IPS-18c (cell line): ENCODE data around the gene RFPL3.
"Not testable (repeated sequence)": the region's sequence is repeated elsewhere in the genome, so short reads cannot be mapped to it uniquely, and the experiment has no call there.

ENCODE experiments used
- H3K4me3 ChIP-seq: 2 replicates; pipeline ENCODE4 v1.7.0; 2013; ENCODE audit warnings: low read depth, mild to moderate bottlenecking, low read length, moderate library complexity; ENCODE audit not compliant: insufficient read depth
- H3K9me3 ChIP-seq: one replicate; pipeline ENCODE4 v1.6.1; 2013; ENCODE audit warnings: mild to moderate bottlenecking, low read length, moderate library complexity; ENCODE audit not compliant: control insufficient read depth, insufficient read depth

RFPL3 gene

DNA sequence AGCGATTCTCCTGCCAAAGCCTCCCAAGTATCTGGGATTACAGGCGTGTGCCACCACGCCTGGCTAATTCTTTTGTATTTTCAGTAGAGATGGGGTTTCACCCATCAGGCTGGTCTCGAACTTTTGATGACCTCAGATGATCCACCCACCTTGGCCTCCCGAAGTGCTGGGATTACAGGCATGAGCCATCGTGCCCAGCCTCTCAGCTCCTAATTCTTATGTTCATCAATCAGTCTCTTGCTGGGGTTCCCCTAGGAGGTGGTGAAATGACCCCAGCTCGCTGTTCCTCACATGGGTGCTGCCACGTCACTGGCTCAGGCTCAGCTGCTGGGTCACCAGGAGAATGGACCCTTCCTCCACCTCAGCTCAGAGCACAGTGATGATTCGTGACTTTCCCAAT lies at the start of gene RFPL3:
Gene RFPL3, plus strand, starts transcription at position 301 of the 400 bp plus-strand sequence. CDS start 205 bp downstream, outside the sequence.
- not testable (repeated sequence) for H3K9me3 ChIP-seq, H3K4me3 ChIP-seq

DNA sequence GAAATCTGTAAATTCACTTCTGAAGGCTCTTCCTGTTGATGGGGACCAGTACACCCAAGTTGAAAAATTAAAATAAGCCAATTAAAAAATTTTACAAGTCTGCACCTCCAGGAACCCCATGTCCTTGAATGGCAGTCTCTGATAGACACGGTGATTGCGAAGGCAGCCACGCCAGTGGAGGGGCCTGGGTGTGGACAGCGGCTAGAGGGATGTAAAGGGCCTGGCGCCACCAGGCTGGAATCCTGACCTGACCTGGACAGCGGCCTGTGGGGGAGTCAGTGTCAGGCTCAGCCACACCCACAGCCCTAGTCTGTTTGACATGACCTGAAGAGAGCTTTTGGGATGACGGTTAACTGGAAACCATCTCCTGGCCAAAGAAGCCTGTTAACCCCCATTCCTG lies 49.5 kb upstream of the RFPL3 start:
- H3K9me3 ChIP-seq = no peaks in the 10 kb centered on the region

DNA sequence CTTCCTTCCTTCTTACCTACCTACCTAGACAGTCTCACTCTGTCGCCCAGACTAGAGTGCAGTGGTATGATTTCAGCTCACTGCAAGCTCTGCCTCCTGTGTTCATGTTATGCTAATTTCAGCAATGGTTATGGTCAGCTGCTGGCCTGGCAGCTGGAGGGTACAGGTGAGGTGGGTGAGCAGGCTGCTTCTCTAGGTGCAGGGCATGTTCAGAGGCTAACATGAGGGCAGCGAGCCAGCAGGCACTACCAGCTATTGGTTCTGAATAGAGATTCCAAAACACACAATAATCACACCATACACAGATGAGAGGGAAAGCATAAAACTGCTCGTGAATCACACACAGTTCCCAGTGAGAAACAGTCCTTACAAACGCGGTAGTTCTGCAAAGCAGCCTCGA lies 48.7 kb upstream of the RFPL3 start:
- H3K4me3 ChIP-seq = no peak overlapping the region
- H3K9me3 ChIP-seq = no peaks in the 10 kb centered on the region

More for the DNA sequence above, 49.5 kb upstream of the RFPL3 start:
- no peak overlapping the region for H3K4me3 ChIP-seq

DNA sequence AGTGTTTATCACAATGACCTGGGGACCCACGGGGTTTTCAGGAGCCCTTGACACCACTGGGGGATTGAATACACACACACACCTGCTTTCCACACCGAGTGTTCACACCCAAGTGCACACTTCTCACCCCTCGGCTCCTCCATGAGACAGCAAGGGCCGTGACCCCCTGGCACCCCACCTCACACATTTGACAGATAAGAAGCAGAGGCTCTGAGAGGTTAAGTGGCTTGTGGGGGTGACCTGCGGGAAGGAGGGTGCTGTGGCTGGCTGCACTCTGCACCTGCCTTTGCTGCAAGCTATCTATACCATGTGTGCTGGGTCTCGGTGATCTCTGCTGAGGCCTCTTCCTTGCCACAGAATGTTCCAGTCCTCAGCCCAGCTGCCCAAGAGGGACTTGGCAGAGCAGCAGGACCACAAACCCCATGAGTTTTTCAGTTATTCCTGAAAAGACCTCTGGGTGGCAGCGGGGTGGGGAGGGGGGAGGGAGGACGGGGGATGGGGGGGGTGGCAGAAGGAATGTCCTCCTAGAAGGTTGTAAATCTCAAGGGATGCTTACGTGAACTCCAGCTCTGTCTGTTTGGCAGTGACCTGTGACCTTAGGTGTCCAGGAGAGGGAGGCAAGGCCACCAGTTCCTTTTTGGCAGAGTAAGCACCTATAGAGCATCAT lies 47.9 kb upstream of the RFPL3 start:
- no peaks in the 10 kb centered on the region for H3K9me3 ChIP-seq
- no peak overlapping the region for H3K4me3 ChIP-seq

DNA sequence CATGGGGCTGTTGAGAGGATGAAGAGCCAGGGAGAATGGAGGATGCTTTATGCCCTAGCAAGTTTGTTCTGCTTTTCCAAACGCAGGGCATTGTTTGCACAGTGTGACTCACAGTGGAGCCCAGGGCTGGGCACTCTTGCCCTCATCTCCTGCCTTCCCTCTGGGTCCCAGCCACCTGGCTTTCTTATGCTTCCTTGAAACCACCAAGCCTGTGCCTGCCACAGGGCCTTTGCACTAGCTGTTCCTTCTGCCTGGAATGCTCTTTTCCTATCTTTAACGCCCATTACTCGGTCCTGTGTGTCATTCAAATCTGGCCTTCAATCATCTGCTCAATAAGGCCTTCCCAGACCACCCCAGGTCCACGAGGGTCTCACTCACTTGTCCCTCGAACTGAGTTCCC lies 46.9 kb upstream of the RFPL3 start:
- Histone ChIP-seq H3K4me3 (no peak overlapping the region), H3K9me3 (no peaks in the 10 kb centered on the region)

DNA sequence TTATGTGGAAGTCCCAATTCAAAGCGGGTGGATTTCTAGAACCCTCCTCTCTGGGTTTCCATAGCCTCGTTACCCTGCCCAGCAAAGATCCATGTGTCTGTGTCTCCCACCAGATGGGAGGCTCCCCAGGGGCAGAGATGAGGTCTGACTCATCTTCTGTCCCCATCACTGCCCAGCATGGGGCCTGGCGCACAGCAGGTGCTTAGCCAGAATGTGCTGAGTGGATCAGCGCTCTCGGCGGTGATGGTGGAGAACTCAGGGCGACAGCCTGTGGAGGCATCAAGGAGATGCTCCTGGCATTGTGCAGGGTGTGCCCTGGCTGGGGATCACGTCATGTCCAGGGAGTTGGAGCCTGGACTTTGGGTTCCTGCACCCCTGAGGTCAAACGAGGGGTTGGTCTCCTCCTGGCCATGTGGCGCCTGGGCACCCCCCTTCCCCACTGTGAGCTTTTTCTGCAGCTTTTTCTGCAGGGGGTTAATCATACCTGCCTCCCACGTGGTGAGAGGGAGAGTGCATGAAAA lies 46.1 kb upstream of the RFPL3 start:
- Histone ChIP-seq H3K9me3 (no peaks in the 10 kb centered on the region), H3K4me3 (no peak overlapping the region)

DNA sequence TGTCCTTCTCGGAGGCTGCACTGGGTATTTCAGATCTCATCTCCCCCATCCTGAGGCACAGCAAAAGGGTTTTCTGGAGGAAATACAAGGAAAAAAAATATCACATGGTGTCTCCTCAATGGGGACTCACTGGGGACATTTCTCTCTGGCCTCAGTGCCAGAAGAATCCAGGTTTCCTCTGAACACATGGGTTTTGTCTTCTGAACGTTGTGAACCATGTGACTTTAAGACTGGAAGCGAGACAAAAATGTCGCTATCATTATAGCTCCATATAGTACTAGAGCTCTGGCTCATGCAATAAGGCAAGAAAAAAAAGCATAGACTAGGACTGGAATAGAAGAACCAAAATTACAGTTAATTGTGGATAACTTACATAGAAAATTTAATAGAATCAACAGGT lies 44.9 kb upstream of the RFPL3 start:
- Histone ChIP-seq H3K4me3 (no peak overlapping the region), H3K9me3 (no peaks in the 10 kb centered on the region)

DNA sequence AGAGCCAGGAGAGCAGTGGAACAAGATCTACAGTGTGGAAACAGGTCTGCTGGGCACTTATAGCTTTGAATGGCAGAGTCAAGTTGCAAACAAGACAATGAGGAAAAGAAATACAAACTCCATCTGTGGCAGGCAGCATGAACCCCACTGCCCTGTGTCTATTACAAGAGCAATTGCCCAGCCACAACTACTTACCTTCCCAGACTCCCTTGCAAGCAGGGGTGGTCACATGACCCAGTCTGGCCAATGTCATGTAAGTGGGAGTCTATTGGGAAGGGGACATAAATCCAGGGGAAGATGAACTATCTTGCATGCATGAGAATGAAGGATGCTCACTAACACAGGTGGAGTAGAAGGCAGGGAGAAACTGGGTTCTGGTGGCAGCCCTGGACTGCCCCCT lies 44.1 kb upstream of the RFPL3 start:
- Histone ChIP-seq H3K4me3 (no peak overlapping the region), H3K9me3 (no peaks in the 10 kb centered on the region)

DNA sequence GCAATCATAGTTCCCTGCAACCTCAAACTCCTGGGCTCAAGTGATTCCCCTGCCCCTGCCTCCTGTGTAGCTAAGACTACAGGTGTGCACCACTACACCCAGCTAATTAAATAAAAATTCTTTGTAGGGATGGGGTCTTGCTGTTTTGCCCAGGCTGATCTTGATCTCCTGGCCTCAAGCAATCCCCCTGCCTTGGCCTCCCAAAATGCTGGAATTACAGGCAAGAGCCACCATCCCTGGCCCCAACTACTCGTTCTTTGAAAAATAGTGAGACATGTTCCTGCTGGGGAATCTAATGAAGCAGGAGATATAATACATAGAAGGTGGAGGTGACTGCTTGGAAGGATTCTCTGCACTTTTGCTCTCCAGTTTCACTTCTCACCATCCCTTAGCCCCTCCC lies 40.1 kb upstream of the RFPL3 start:
- Histone ChIP-seq H3K4me3 (no peak overlapping the region), H3K9me3 (no peaks in the 10 kb centered on the region)

DNA sequence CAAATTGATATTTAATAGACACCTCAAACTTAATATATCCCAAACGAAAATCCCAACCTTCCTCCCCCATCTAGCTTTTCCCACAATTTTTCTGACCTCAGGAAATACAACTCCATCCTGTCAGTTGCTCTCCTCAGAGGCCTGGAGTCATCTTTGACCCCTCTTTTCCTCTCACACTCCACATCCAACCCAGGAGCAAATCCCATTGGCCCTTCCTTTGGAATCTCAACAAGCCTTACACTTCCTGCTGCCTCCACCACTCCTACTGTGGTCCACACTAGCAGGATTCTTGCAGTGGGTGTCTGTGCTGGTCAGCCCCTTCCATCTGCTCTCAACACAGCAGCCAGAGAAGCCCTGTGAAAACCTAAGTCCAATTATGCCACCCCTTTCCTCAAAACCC lies 39.3 kb upstream of the RFPL3 start:
- H3K4me3 ChIP-seq = no peak overlapping the region
- no peaks in the 10 kb centered on the region for H3K9me3 ChIP-seq

DNA sequence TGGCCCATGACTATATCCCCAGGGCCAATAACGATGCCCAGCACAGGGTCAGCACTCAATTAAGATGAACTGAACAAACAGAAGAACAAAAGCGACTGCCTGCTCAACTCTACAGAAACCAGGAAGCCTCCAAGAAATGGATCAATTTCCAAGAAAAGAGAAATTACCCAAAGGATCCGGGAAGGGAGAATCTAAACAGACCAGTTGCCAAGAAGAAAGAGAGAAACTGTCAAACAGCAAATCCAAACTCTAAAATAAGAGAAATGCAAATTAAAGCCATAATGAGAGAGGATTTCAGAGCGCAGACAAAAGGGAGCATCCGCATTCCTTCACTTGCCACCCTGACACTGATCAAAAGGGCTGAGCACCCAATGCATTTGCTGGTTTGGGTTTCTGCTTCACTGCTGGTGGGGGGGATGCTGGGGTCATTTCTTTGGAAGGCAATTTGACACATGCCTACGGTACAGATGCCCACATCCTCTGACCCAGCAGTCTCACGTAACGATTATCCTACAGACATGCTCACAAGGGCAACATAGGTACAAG lies 37.7 kb upstream of the RFPL3 start:
- H3K4me3 ChIP-seq = no peak overlapping the region
- H3K9me3 ChIP-seq = no peaks in the 10 kb centered on the region

DNA sequence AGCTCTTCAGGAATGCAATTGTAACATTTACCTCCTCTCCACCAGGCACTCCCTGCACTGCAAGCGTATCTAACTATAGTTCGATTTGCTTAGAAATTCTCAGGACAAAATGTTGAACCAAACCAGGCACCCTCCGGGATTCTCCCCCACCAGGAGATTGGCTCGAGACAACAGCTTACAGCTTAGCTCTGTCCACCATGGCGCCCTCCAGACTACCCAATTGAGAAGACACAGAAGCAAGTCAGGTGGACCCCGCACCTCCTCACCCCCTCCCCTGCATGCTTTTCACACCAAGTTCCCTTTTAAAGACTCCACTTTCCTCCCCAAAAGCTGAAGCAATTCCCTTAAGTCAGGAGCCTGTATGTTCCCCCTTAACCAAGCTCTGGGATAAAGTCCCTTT lies 34.7 kb upstream of the RFPL3 start:
- Histone ChIP-seq H3K4me3 (no peak overlapping the region), H3K9me3 (peaks cover 2% of the 10 kb centered on the region)

DNA sequence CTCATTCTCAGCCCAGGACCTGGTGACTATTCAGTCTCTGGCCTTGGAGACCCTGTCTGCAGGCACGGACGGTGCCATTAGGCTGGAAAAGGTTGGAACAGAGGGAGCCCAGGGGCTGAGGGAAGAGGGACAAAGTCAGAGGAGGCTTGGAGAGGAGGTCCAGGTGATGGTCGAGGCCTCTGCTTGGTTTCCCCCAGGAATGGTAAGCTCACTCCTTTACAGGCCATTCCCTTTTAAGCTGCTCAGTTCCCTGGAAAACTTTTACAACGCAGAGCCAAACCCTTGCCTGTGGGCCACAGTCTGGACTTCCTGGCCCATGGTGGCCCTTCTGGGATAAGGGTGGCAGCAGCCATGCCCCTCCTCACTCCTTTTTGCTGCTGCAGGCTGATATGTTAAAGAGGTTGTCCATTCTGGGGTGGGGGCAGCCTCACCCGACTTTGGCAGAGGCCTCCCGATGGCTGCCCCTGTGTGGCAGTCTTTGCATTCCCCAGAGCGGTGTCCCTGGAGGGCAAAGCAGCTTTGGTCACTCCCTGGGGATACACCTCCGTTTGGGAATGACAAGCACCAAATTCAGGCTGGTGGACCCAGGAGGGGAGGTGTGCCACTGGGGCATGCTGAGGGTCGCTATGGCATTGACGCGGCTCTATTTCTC lies 34.0 kb upstream of the RFPL3 start:
- Histone ChIP-seq H3K4me3 (no peak overlapping the region), H3K9me3 (peaks cover 2% of the 10 kb centered on the region)

DNA sequence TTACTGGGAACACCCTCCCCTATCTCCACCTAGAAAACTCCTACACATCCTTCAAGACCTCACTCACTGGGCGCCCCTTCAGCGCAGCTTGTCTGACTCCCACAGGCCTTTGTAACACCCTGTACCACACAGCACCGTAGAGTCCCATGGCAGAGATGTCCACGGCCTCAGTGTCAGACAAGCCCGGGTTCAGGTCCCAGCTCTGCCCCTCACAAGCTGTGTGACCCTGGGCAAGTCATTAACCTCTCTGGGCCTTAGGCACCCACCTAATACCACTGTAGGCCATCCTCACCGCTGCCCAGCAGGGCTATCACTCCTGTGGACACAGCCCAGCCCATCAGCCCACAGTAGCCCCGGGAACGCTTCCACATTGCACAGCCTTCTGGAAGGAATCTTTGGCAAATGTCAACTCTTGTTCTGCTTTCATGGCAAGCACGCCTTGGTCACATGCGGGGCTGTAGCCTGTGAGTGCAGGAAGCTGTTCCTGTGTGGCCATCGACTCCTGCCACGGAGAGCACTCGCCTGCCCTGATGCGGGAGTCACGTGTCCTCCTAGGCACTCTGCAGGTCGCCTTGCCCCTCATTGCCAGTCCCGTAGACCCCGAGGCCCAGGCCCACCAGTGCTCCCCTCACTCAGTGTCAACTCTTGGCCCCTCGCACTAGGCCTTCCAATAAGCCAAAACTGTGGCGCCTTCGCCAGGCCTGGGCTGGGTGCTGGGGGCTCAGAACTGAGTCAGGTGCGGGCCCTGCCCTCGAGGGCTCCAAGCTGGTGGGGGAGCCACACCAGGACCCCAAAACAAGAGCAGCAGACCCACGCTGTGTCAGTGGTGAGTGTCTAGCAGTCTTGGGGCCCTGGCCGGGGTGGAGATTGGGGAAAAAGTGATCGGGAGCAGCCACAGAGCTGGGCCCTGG lies 32.9 kb upstream of the RFPL3 start:
- Histone ChIP-seq H3K9me3 (peaks cover 2% of the 10 kb centered on the region), H3K4me3 (no peak overlapping the region)

DNA sequence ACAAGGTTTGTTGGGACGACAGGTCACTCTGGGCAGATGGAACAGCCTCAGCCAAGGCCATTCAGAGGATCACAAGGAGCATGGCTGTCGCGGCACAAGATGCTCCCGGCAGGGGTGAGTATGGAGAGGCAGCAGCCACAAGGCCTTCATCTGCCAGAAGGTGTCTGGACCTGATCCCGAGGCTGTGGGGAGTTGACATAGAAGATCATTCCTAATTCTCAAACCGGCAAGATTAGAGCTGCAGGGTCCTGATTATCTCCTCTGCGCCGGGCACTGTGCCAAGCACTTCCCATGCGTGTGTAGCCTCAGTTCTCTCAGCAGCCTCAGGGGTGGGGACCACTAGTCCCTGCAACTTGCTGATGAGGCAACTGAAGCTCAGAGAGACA lies 32.3 kb upstream of the RFPL3 start:
- H3K4me3 ChIP-seq = no peak overlapping the region
- H3K9me3 ChIP-seq = peaks cover 2% of the 10 kb centered on the region

DNA sequence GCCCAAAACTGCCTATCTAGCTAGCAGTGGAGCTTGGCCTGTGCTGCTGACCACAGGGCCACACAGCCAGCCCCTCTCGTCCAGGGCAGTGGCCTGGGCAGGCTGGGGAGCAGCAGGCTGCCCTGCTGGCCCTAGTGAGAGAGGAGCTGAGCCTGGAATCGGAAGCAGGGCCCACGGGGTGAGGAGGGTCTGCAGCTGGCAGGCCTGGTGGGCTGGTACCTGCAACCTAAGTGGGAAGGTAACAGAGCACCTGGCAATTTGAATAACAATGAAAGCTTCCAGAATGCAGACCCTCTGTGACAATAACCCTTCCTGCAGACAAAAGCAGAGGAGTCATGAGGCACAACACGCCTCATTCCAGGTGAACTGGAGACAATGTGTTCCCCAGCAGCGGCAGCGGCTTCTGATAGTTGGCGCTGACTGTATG lies 31.8 kb upstream of the RFPL3 start:
- peaks cover 2% of the 10 kb centered on the region for H3K9me3 ChIP-seq
- H3K4me3 ChIP-seq = no peak overlapping the region

DNA sequence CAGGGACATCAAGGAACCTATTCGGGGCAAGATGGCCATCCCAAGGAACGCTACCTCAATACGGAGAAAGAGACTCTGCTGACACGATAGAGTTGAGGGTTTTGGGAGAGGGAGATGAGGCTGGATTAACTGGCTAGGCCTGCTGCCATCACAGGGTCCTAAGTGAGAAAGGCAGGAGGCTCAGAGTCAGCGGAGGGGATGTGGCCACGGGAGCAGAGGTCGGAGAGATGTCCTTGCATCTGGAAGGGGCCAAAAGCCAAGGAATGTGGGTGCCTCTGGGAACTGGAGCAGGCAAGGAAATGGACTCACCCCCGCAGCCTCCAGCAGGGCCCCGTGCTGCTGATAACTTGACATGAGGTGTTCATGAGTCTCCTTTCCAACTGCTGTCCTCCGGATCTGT lies 31.0 kb upstream of the RFPL3 start:
- peaks cover 2% of the 10 kb centered on the region for H3K9me3 ChIP-seq
- no peak overlapping the region for H3K4me3 ChIP-seq
